Activated CD4-positive, alpha-beta T cell treated with anti-CD3 and anti-CD28 coated beads for 24 hours (primary cell): ENCODE data around the gene DEDD.
A peak's percentile ranks its signal among the peaks of the same experiment; 100 is the strongest.

Source experiments
- DNase-seq, 2 donors: peaks; one replicate each; pipeline ENCODE4 v3.0.0-alpha.2; 2020; ENCODE audit warnings: low read depth in 2 of 2

The DEDD gene

GRCh38 chr1:161163793-161164192 lies 31.3 kb upstream of the DEDD start:
- no peak for DNase-seq

- DNase-seq, result no peak
Observed at GRCh38 chr1:161162806-161163205, 30.3 kb upstream of the DEDD start.

GRCh38 chr1:161162052-161162451 lies 29.6 kb upstream of the DEDD start:
- no peak for DNase-seq

- no peak for DNase-seq
Observed at GRCh38 chr1:161161652-161162051, 29.2 kb upstream of the DEDD start.

- DNase-seq, result no peak
Observed at GRCh38 chr1:161160671-161161145, 28.2 kb upstream of the DEDD start.

GRCh38 chr1:161159913-161160243 lies 27.4 kb upstream of the DEDD start:
- DNase-seq, result no peak

GRCh38 chr1:161159087-161159912 lies 26.8 kb upstream of the DEDD start, which contains the start of gene USP21:
Gene USP21, plus strand, starts transcription at chr1:161159500. Its CDS starts 1,141 bp downstream, at chr1:161160641.
- DNase-seq, result peak; percentile 83 to 86

GRCh38 chr1:161158316-161159010 lies 26.0 kb upstream of the DEDD start:
- DNase-seq, result no peak

- no peak for DNase-seq
Observed at GRCh38 chr1:161157867-161158266, 25.4 kb upstream of the DEDD start.

GRCh38 chr1:161153682-161154337 lies 21.3 kb upstream of the DEDD start, which contains the start of gene UFC1:
Gene UFC1, plus strand, starts transcription at chr1:161153978. Its CDS starts 20 bp downstream, at chr1:161153998.
- peak; percentile 63 to 68 for DNase-seq

GRCh38 chr1:161153176-161153575 lies 20.7 kb upstream of the DEDD start:
- no peak for DNase-seq

- DNase-seq, result no peak
Observed at GRCh38 chr1:161145832-161146231, 13.4 kb upstream of the DEDD start.

- no peak for DNase-seq
Observed at GRCh38 chr1:161140755-161141400, 8.4 kb upstream of the DEDD start.

GRCh38 chr1:161139766-161140165 lies 7.3 kb upstream of the DEDD start:
- DNase-seq, result peak in 1 of 2 donors; percentile 32

GRCh38 chr1:161138431-161138830 lies 6.0 kb upstream of the DEDD start:
- no peak for DNase-seq

GRCh38 chr1:161137881-161138280 lies 5.4 kb upstream of the DEDD start:
- no peak for DNase-seq

GRCh38 chr1:161133220-161133740 lies 813 bp upstream of the DEDD start:
- DNase-seq, result no peak

- no peak for DNase-seq
Observed at GRCh38 chr1:161131523-161132409, 701 bp downstream of the DEDD start.

- no peak for DNase-seq
Observed at GRCh38 chr1:161130266-161130665, 2.2 kb downstream of the DEDD start.

GRCh38 chr1:161128591-161129420 lies 3.7 kb downstream of the DEDD start:
- DNase-seq, result no peak
